Natural killer cell (primary cell): ENCODE data around the gene CA7. TPM values are rescaled to one million over a fixed set of nuclear protein-coding genes. Genes with fewer than 3 reads are reported as not detected.

ENCODE experiments used
- ATAC-seq, 3 donors: fragments of 150-1000 bp in 2 of 3; fragments of 200-7000 bp in 1 of 3; cut with Tn5 transposase; 1 replicate in 1 of 3; 2 replicates in 2 of 3; pipeline ENCODE4 v1.10.0; 2021; ENCODE audit warnings: mild to moderate bottlenecking in 2 of 3, moderate library complexity in 2 of 3
- DNase-seq, 2 donors: peaks; one replicate each; pipeline versions ENCODE4 v3.0.0 to v3.0.0-alpha.2; 2013 to 2021; ENCODE audit warnings: mixed read lengths in 1 of 2
- H3K27ac ChIP-seq: one replicate; pipeline ENCODE4 v1.5.1; 2013; ENCODE audit warnings: mild to moderate bottlenecking, low read length
- H3K27me3 ChIP-seq: one replicate; pipeline ENCODE4 v1.6.1; 2013; ENCODE audit warnings: low read length; ENCODE audit not compliant: control insufficient read depth, insufficient read depth
- H3K36me3 ChIP-seq: one replicate; pipeline ENCODE4 v1.6.1; 2013; ENCODE audit warnings: low read length; ENCODE audit not compliant: control insufficient read depth, insufficient read depth
- H3K4me1 ChIP-seq: one replicate; pipeline ENCODE4 v1.6.1; 2013; ENCODE audit warnings: low read length; ENCODE audit not compliant: control insufficient read depth, insufficient read depth
- H3K4me3 ChIP-seq: one replicate; pipeline ENCODE4 v1.5.1; 2013; ENCODE audit warnings: low read length
- H3K9me3 ChIP-seq: one replicate; pipeline ENCODE4 v1.6.1; 2013; ENCODE audit warnings: low read length; ENCODE audit not compliant: control insufficient read depth, insufficient read depth
- H3K27ac Mint-ChIP-seq, 2 donors: one replicate each; pipeline ENCODE4 v1.8.0; 2022; ENCODE audit warnings: mild to moderate bottlenecking in 2 of 2, mixed read lengths in 2 of 2, moderate library complexity in 1 of 2
- H3K27me3 Mint-ChIP-seq, 2 donors: one replicate each; pipeline ENCODE4 v1.8.0; 2022; ENCODE audit warnings: low read depth in 2 of 2, mixed read lengths in 2 of 2
- H3K36me3 Mint-ChIP-seq: one replicate; pipeline ENCODE4 v1.8.0; 2022; ENCODE audit warnings: mixed read lengths
- H3K4me1 Mint-ChIP-seq, 2 donors: one replicate each; pipeline ENCODE4 v1.8.0; 2022; ENCODE audit warnings: mixed read lengths in 2 of 2
- H3K4me3 Mint-ChIP-seq: one replicate; pipeline ENCODE4 v1.8.0; 2022; ENCODE audit warnings: mild to moderate bottlenecking, moderate library complexity, mixed read lengths
- H3K9me3 Mint-ChIP-seq, 2 donors: one replicate each; pipeline ENCODE4 v1.8.0; 2022; ENCODE audit warnings: mixed read lengths in 2 of 2
- CTCF ChIP-seq: fragments of 200-600 bp; IDR thresholded peaks from one replicate; pipeline ENCODE4 v1.8.0; 2022; ENCODE audit warnings: antibody characterized with exemption
- whole genome bisulfite sequencing: methylation state at CpG from one replicate; pipeline ENCODE4 v1.1.7; 2013; ENCODE audit warnings: missing lambda C conversion rate; ENCODE audit not compliant: insufficient coverage; 5-methylcytosine and 5-hydroxymethylcytosine counted together
- intact Hi-C: fragments of 100-400 bp; cut with micrococcal nuclease; formaldehyde crosslinking; loops from one replicate; pipeline ENCODE4 v1.14.2; 2022
- total RNA-seq, 4 donors: library from RNA; stranded (reverse); fragments of 120-200 nt in 1 of 4; gene quantifications; one replicate each; pipeline versions ENCODE4 v1.2.3 to v1.2.4, GENCODE V29; 2013 to 2022

Gene CA7
- total RNA-seq, 3 donors from 2014 or later (not counting 1 experiment from before 2014, with no cell fraction given) = not detected

GRCh38 chr16:66849021-66849420 is 4.8 kb downstream of the CA7 start:
- Histone ChIP-seq H3K27ac (no peak overlapping the region), H3K36me3 (no peaks in the 10 kb centered on the region), H3K27me3 (peaks cover 13% of the 10 kb centered on the region), H3K4me3 (no peak overlapping the region), H3K4me1 (peaks cover 9% of the 10 kb centered on the region), H3K9me3 (no peaks in the 10 kb centered on the region)
- Mint-ChIP-seq H3K27ac (no peak overlapping the region), H3K36me3 (no peaks in the 10 kb centered on the region), H3K27me3 (peaks cover 8 to 16% of the 10 kb centered on the region in 2 donors), H3K4me3 (no peak overlapping the region), H3K4me1 (peaks cover 0 to 12% of the 10 kb centered on the region in 2 donors), H3K9me3 (no peaks in the 10 kb centered on the region)
- TF ChIP-seq CTCF = no peak
- intact Hi-C loops = no loop called here
- no peak for DNase-seq
- 84% methylated on average over 2 of the region's 2 CpGs for WGBS
- ATAC-seq = no peak

- peaks cover 8 to 15% of the 10 kb centered on the region in 2 donors for H3K27me3 Mint-ChIP-seq
- Histone ChIP-seq H3K36me3 (no peaks in the 10 kb centered on the region), H3K27ac (no peak overlapping the region), H3K27me3 (peaks cover 12% of the 10 kb centered on the region), H3K4me3 (no peak overlapping the region), H3K4me1 (peaks cover 4% of the 10 kb centered on the region), H3K9me3 (no peaks in the 10 kb centered on the region)
- intact Hi-C loops = no loop called here
- no peak overlapping the region for H3K27ac Mint-ChIP-seq
- H3K36me3 Mint-ChIP-seq = no peaks in the 10 kb centered on the region
- no peaks in the 10 kb centered on the region for H3K9me3 Mint-ChIP-seq
- 96% methylated on average over 4 of the region's 4 CpGs for WGBS
- ATAC-seq (no peak), DNase-seq (no peak)
- TF ChIP-seq CTCF = no peak
- H3K4me3 Mint-ChIP-seq = no peak overlapping the region
- H3K4me1 Mint-ChIP-seq = peaks cover 0 to 11% of the 10 kb centered on the region in 2 donors
Measured at GRCh38 chr16:66849549-66849948, 5.3 kb downstream of the CA7 start.

GRCh38 chr16:66850115-66850815 is 6.1 kb downstream of the CA7 start:
- peaks cover 4 to 10% of the 10 kb centered on the region in 2 donors for H3K27me3 Mint-ChIP-seq
- DNase-seq (no peak), ATAC-seq (no peak)
- H3K4me1 Mint-ChIP-seq = peaks cover 0 to 5% of the 10 kb centered on the region in 2 donors
- no peak overlapping the region for H3K27ac Mint-ChIP-seq
- no peaks in the 10 kb centered on the region for H3K36me3 ChIP-seq
- WGBS = 65% methylated on average over 13 of the region's 14 CpGs
- no peak overlapping the region for H3K4me3 ChIP-seq
- no peaks in the 10 kb centered on the region for H3K36me3 Mint-ChIP-seq
- no peaks in the 10 kb centered on the region for H3K9me3 Mint-ChIP-seq
- peaks cover 8% of the 10 kb centered on the region for H3K27me3 ChIP-seq
- intact Hi-C loops = no loop called here
- H3K4me3 Mint-ChIP-seq = no peak overlapping the region
- no peak for TF ChIP-seq CTCF
- no peaks in the 10 kb centered on the region for H3K4me1 ChIP-seq
- H3K9me3 ChIP-seq = no peaks in the 10 kb centered on the region
- H3K27ac ChIP-seq = no peak overlapping the region
